ENCODE data around the gene NID2. TPM values are rescaled to one million over a fixed set of nuclear protein-coding genes. Genes with fewer than 3 reads are reported as not detected.
A peak's percentile ranks its signal among the peaks of the same experiment; 100 is the strongest.

NID2 gene
- polyA plus RNA-seq, 1 of the 3 experiments (the other 2 are of a cell fraction), result 22.7 TPM

DNA sequence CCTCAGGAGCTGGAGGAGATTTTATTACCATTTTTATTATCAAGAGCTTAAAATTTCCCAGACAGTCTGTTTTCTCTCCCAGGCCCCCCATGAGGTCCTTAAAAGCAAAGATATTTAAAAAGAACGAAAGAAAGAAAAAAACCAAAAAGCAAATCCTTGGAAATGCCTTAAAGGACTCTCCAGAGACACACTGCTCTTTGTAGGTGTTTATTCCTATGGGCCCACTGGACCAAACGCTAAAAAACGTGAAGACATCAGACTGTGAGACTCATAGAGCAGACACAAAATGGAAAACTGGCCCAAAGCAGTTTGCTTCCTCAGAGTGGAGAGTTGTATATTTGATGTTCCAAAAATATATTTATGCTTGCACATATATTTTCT lies 1.2 kb upstream of the NID2 start:
- Histone ChIP-seq H3K9me3 (no peaks in the 10 kb centered on the region), H3K4me3 (ENCODE audit: low read depth in 2 of 2, low read length in 1 of 2) (peak overlapping the region in 1 of 2 experiments; percentile 73; a peak in 1 of 4 replicates), H3K9ac (peak overlapping the region; percentile 77; the same call in 1 of the 2 replicates), H3K4me2 (peak overlapping the region; percentile 94), H3K36me3 (replicated peaks in 1 of 2; ENCODE audit: control insufficient read depth in 1 of 2, insufficient read depth in 2 of 2, low read length in 1 of 2) (no peaks in the 10 kb centered on the region), H3K27ac (ENCODE audit: low read depth in 2 of 2, low read length in 1 of 2) (peak overlapping the region in 1 of 2 experiments; percentile 71; a peak in 2 of 4 replicates), H2AFZ (ENCODE audit: low read depth) (no peak overlapping the region), H3K9me2 (no peaks in the 10 kb centered on the region), H3K79me2 (ENCODE audit: insufficient read depth) (peaks cover 15% of the 10 kb centered on the region), H3K27me3 (ENCODE audit: insufficient read depth) (no peaks in the 10 kb centered on the region), H4K20me1 (ENCODE audit: insufficient read depth) (no peaks in the 10 kb centered on the region), H3K4me1 (ENCODE audit: control insufficient read depth in 1 of 2, insufficient read depth in 2 of 2, low read depth in 1 of 2, low read length in 1 of 2) (peaks cover 14 to 26% of the 10 kb centered on the region in 2 experiments; a peak in 3 of 4 replicates), H3F3A (replicated peaks; ENCODE audit: insufficient read depth) (peaks cover 32% of the 10 kb centered on the region)
- 93% methylated on average over 3 of the region's 3 CpGs for WGBS (ENCODE audit: low lambda C conversion rate)
- DNase-seq, result no peak
- CTCF ChIA-PET, result interaction anchor here (0.9 to 5.5 kb wide), 7 partner anchors 10 to 289 kb away, joined by 3 to 45 read pairs (median 5); no protein-coding TSS in a partner anchor
- POLR2A ChIA-PET, result no interaction called here
- TF ChIP-seq RXRA (IDR thresholded peaks at IDR 0.05; ENCODE audit: borderline replicate concordance, low read depth), result no peak
- no peak for TF ChIP-seq GATA2 (CRISPR knock-in tag; IDR thresholded peaks at IDR 0.05)
- no peak for TF ChIP-seq SIN3A (IDR thresholded peaks at IDR 0.05; ENCODE audit: borderline replicate concordance, low read depth, low read length)
- TF ChIP-seq REST (IDR thresholded peaks at IDR 0.05; ENCODE audit: low read depth, low read length), result no peak
- no peak for TF ChIP-seq JUND (IDR thresholded peaks at IDR 0.05)
- no peak for TF ChIP-seq GABPA (IDR thresholded peaks at IDR 0.05; ENCODE audit: low read depth)
- TF ChIP-seq EZH2phosphoT487 (IDR thresholded peaks at IDR 0.05; ENCODE audit: borderline replicate concordance, low read depth), result no peak
- TF ChIP-seq NRF1 (IDR thresholded peaks at IDR 0.05; ENCODE audit: low read depth, low read length), result no peak
- TF ChIP-seq USF2 (IDR thresholded peaks at IDR 0.05; ENCODE audit: borderline replicate concordance, low read depth, low read length), result no peak
- TF ChIP-seq TCF12 (IDR thresholded peaks at IDR 0.05), result no peak
- TF ChIP-seq ZBTB33 (IDR thresholded peaks at IDR 0.05; ENCODE audit: borderline replicate concordance, low read depth), result no peak
- TF ChIP-seq EP300 (IDR thresholded peaks at IDR 0.05; ENCODE audit: borderline replicate concordance in 1 of 2, low read depth in 1 of 2, low read length in 1 of 2), result no peak
- no peak for TF ChIP-seq TEAD4 (IDR thresholded peaks at IDR 0.05; ENCODE audit: borderline replicate concordance, insufficient read depth)
- TF ChIP-seq SMC3 (IDR thresholded peaks at IDR 0.05; ENCODE audit: low read depth, low read length), result no peak
- no peak for TF ChIP-seq FOSL2 (IDR thresholded peaks at IDR 0.05; ENCODE audit: borderline replicate concordance, low read depth)
- TF ChIP-seq RCOR1 (IDR thresholded peaks at IDR 0.05; ENCODE audit: low read length), result no peak
- TF ChIP-seq MXI1 (IDR thresholded peaks at IDR 0.05; ENCODE audit: low read depth, low read length), result no peak
- TF ChIP-seq, protein P1, sequence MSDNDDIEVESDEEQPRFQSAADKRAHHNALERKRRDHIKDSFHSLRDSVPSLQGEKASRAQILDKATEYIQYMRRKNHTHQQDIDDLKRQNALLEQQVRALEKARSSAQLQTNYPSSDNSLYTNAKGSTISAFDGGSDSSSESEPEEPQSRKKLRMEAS (IDR thresholded peaks at IDR 0.05; ENCODE audit: low read depth), result no peak
- no peak for TF ChIP-seq IRF3 (IDR thresholded peaks at IDR 0.05; ENCODE audit: low read depth, low read length)
- no peak for TF ChIP-seq ELF1 (IDR thresholded peaks at IDR 0.05)

Measured in SK-N-SH (cell line).